Measurements from ENCODE around the gene EPHA6.
"Not testable (repeated sequence)": the region's sequence is repeated elsewhere in the genome, so short reads cannot be mapped to it uniquely, and the experiment has no call there.

The EPHA6 gene

GRCh38 chr3:96915445-96915844 lies 101.1 kb downstream of the EPHA6 start:
- no peak overlapping the region for H3K27ac ChIP-seq
- no peak for TF ChIP-seq CTCF (conservative IDR thresholded peaks at IDR 0.05)

- no peak for TF ChIP-seq CTCF (conservative IDR thresholded peaks at IDR 0.05)
- no peak overlapping the region for H3K27ac ChIP-seq
Observed at GRCh38 chr3:96931119-96931862, 116.9 kb downstream of the EPHA6 start.

GRCh38 chr3:96942131-96942530 lies 127.7 kb downstream of the EPHA6 start:
- not testable (repeated sequence) for H3K27ac ChIP-seq

- no peak for TF ChIP-seq CTCF (conservative IDR thresholded peaks at IDR 0.05)
- H3K27ac ChIP-seq, result no peak overlapping the region
Observed at GRCh38 chr3:96958856-96959255, 144.5 kb downstream of the EPHA6 start.

DNA sequence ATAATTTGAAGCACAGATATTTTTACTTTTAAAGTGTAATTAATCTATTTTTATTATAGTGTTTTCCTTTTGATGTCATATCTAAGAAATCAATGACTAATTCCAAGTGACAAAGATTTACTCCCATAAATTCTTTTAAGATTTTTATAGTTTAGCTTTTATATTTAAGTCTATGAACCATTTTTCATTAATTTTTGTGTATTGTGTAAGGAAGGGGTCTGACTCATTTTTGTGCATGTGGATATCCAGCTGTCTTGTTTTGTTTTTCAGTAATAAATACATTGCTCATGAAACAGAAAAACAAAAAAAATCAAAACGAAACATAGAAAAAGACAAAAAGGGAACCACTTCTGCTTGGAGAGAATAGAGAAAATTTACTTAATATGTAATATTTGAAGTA lies 145.1 kb downstream of the EPHA6 start:
- no peak for TF ChIP-seq CTCF (conservative IDR thresholded peaks at IDR 0.05)
- H3K27ac ChIP-seq, result no peak overlapping the region

GRCh38 chr3:96959901-96960641 lies 145.7 kb downstream of the EPHA6 start:
- no peak overlapping the region for H3K27ac ChIP-seq
- TF ChIP-seq CTCF (conservative IDR thresholded peaks at IDR 0.05), result no peak

- no peak overlapping the region for H3K27ac ChIP-seq
Observed at GRCh38 chr3:96960661-96961330, 146.4 kb downstream of the EPHA6 start.

More at GRCh38 chr3:96960661-96961330, 146.4 kb downstream of the EPHA6 start:
- TF ChIP-seq CTCF (conservative IDR thresholded peaks at IDR 0.05), result no peak

Measured in VCaP (cell line).